IMR-90 (cell line): ENCODE measurements around the gene COL6A3. TPM values are rescaled to one million over a fixed set of nuclear protein-coding genes. Genes with fewer than 3 reads are reported as not detected.

ENCODE experiments used
- ATAC-seq: fragments of 200-7000 bp; cut with Tn5 transposase; 2 replicates; pipeline ENCODE4 v1.9.1; 2020; ENCODE audit warnings: low read depth, mild to moderate bottlenecking, moderate library complexity
- BruUV-seq: library from RNA; stranded (reverse); fragments of 400-500 nt; replicated peaks from 2 replicates; lab custom pipeline; 2021; lab: Mats Ljungman, UMichigan
- CTCF ChIA-PET: fragments of 300-600 bp; formaldehyde crosslinking; extraction: SDS; loops from one replicate; lab custom pipeline; 2021; ENCODE audit warnings: antibody characterized with exemption; lab: Yijun Ruan, JAX
- POLR2A ChIA-PET: fragments of 300-600 bp; sonication (Branson Sonifier 250); formaldehyde crosslinking; loops from one replicate; lab custom pipeline; 2022; ENCODE audit warnings: antibody characterized with exemption; ENCODE audit not compliant: unreplicated experiment; lab: Charles Lee
- DNase-seq: peaks from one replicate; pipeline ENCODE4 v3.0.0; 2013
- H2AFZ ChIP-seq: replicated peaks from 2 replicates; pipeline ENCODE3; 2013; ENCODE audit warnings: low read length, mild to moderate bottlenecking; ENCODE audit not compliant: poor library complexity
- H2AK5ac ChIP-seq: 2 replicates; pipeline ENCODE4 v1.6.1; 2013; ENCODE audit warnings: low read depth, low read length, inconsistent platforms
- H2AK9ac ChIP-seq: replicated peaks from 2 replicates; pipeline ENCODE3; 2013; ENCODE audit warnings: mild to moderate bottlenecking, low read depth, low read length, moderate library complexity; ENCODE audit not compliant: poor library complexity
- H2BK120ac ChIP-seq: 2 replicates; pipeline ENCODE4 v1.6.1; 2013; ENCODE audit warnings: low read depth, low read length, inconsistent platforms
- H2BK15ac ChIP-seq: 3 replicates; pipeline ENCODE4 v1.6.1; 2013; ENCODE audit warnings: low read depth, low read length, inconsistent platforms
- H2BK20ac ChIP-seq: 2 replicates; pipeline ENCODE4 v1.6.1; 2013; ENCODE audit warnings: low read depth, mild to moderate bottlenecking, inconsistent platforms, low read length, moderate library complexity
- H2BK5ac ChIP-seq: 2 replicates; pipeline ENCODE4 v1.6.1; 2013; ENCODE audit warnings: mild to moderate bottlenecking, low read depth, low read length, inconsistent platforms; ENCODE audit not compliant: poor library complexity, severe bottlenecking
- H3K14ac ChIP-seq: replicated peaks from 2 replicates; pipeline ENCODE4 v1.6.1; 2013; ENCODE audit warnings: low read depth, low read length, inconsistent platforms
- H3K18ac ChIP-seq: 2 replicates; pipeline ENCODE4 v1.6.1; 2013; ENCODE audit warnings: low read depth, low read length, control low read depth
- H3K23ac ChIP-seq: 2 replicates; pipeline ENCODE4 v1.6.1; 2013; ENCODE audit warnings: low read depth, low read length, inconsistent platforms
- H3K27ac ChIP-seq: 2 replicates; pipeline ENCODE4 v1.5.1; 2013; ENCODE audit warnings: mild to moderate bottlenecking, control low read depth, low read length; ENCODE audit not compliant: insufficient read depth
- H3K27me3 ChIP-seq: 2 replicates; pipeline ENCODE4 v1.6.1; 2013; ENCODE audit warnings: low read length; ENCODE audit not compliant: control insufficient read depth, insufficient read depth
- H3K36me3 ChIP-seq: 2 replicates; pipeline ENCODE4 v1.6.1; 2013; ENCODE audit warnings: low read length, mixed read lengths; ENCODE audit not compliant: control insufficient read depth, insufficient read depth
- H3K4ac ChIP-seq: 2 replicates; pipeline ENCODE4 v1.6.1; 2013; ENCODE audit warnings: low read depth, low read length, inconsistent platforms
- H3K4me1 ChIP-seq: 2 replicates; pipeline ENCODE4 v1.6.1; 2013; ENCODE audit warnings: low read length, mixed read lengths; ENCODE audit not compliant: control insufficient read depth, insufficient read depth
- H3K4me2 ChIP-seq: 2 replicates; pipeline ENCODE4 v1.6.1; 2013; ENCODE audit warnings: low read depth, mild to moderate bottlenecking, control low read depth, low read length, moderate library complexity
- H3K4me3 ChIP-seq: 2 replicates; pipeline ENCODE4 v1.5.1; 2013; ENCODE audit warnings: low read depth, mild to moderate bottlenecking, control low read depth, low read length, moderate library complexity; ENCODE audit not compliant: insufficient read depth
- H3K56ac ChIP-seq: 2 replicates; pipeline ENCODE4 v1.6.1; 2013; ENCODE audit warnings: low read length, inconsistent platforms; ENCODE audit not compliant: insufficient read depth; ENCODE audit errors: extremely low read depth
- H3K79me1 ChIP-seq, 2 experiments: 2 replicates each; pipeline ENCODE4 v1.6.1; 2013; ENCODE audit warnings: low read length in 2 of 2, inconsistent platforms in 1 of 2, low read depth in 1 of 2
- H3K9ac ChIP-seq: 2 replicates; pipeline ENCODE4 v1.6.1; 2013; ENCODE audit warnings: low read depth, low read length, control low read depth
- H3K9me1 ChIP-seq: 2 replicates; pipeline ENCODE4 v1.6.1; 2013; ENCODE audit warnings: low read length, inconsistent platforms; ENCODE audit not compliant: insufficient read depth
- H3K9me3 ChIP-seq: 2 replicates; pipeline ENCODE4 v1.6.1; 2013; ENCODE audit warnings: low read length; ENCODE audit not compliant: control insufficient read depth, insufficient read depth
- H4K20me1 ChIP-seq: 2 replicates; pipeline ENCODE4 v1.6.1; 2013; ENCODE audit warnings: low read length, inconsistent platforms; ENCODE audit not compliant: insufficient read depth
- H4K5ac ChIP-seq: 2 replicates; pipeline ENCODE4 v1.6.1; 2013; ENCODE audit warnings: mild to moderate bottlenecking, low read depth, low read length, control low read depth
- H4K8ac ChIP-seq, 2 experiments: 2 replicates each; pipeline ENCODE4 v1.6.1; 2013; ENCODE audit warnings: low read depth in 2 of 2, low read length in 2 of 2, control low read depth in 1 of 2, inconsistent platforms in 1 of 2
- H4K91ac ChIP-seq: 2 replicates; pipeline ENCODE4 v1.6.1; 2013; ENCODE audit warnings: low read depth, low read length, inconsistent platforms; ENCODE audit not compliant: insufficient read depth
- CHD1 ChIP-seq: IDR thresholded peaks from 2 replicates; pipeline ENCODE4 v1.6.1; 2012; ENCODE audit warnings: low read depth, low read length, improper control_type of control experiment
- MAFK ChIP-seq: IDR thresholded peaks from 2 replicates; pipeline ENCODE4 v1.6.1; 2012; ENCODE audit warnings: low read depth, low read length, improper control_type of control experiment
- MAZ ChIP-seq: IDR thresholded peaks from 2 replicates; pipeline ENCODE4 v1.6.1; 2012; ENCODE audit warnings: low read depth, mild to moderate bottlenecking, low read length, improper control_type of control experiment, moderate library complexity, borderline replicate concordance
- POLR2A ChIP-seq: IDR thresholded peaks from 2 replicates; pipeline ENCODE4 v1.6.1; 2012; ENCODE audit warnings: mild to moderate bottlenecking, low read depth, low read length
- WGBS, 2 experiments: methylation state at CpG; one replicate each; pipeline versions ENCODE4 v1.1.5 to v1.1.7; 2013; ENCODE audit warnings: missing lambda C conversion rate in 2 of 2; ENCODE audit not compliant: insufficient read length in 1 of 2; ENCODE audit errors: extremely low coverage in 2 of 2; 5-methylcytosine and 5-hydroxymethylcytosine counted together
- dilution Hi-C: fragments of 300-500 bp; cut with HindIII; formaldehyde crosslinking; loops from one replicate; pipeline ENCODE4 v1.14.3; 2018; ENCODE audit warnings: low sequenced_read_pairs; ENCODE audit not compliant: unreplicated experiment
- in situ Hi-C: fragments of 300-500 bp; cut with MboI; formaldehyde crosslinking; loops from 3 replicates; pipeline ENCODE4 v1.14.3; 2019; ENCODE audit warnings: low sequenced_read_pairs, inconsistent platforms, mixed read lengths
- intact Hi-C: fragments of 100-400 bp; cut with micrococcal nuclease; formaldehyde crosslinking; loops from 2 replicates; pipeline ENCODE4 v1.10.0; 2022
- polyA plus RNA-seq, 3 experiments: library from polyadenylated mRNA; depleted of rRNA; stranded (reverse); fragments of >200 nt; gene quantifications; 2 replicates each; pipeline ENCODE4 v1.2.3, GENCODE V29; 2012; ENCODE audit warnings: low replicate concordance in 1 of 3
- total RNA-seq: library from RNA; depleted of rRNA; stranded (reverse); fragments of >200 nt; gene quantifications from 2 replicates; pipeline ENCODE4 v1.2.3, GENCODE V29; 2012
- TF ChIP-seq, protein P1 (sequence below): fragments of 150-350 bp; IDR thresholded peaks from 2 replicates; pipeline ENCODE4 v1.6.1; 2017; ENCODE audit warnings: mild to moderate bottlenecking, antibody characterized with exemption, low read length, low read depth

COL6A3 gene
- total and polyA plus RNA-seq, 2 of the 4 experiments (the other 2 are of a cell fraction): 964 to 1,855 TPM

DNA sequence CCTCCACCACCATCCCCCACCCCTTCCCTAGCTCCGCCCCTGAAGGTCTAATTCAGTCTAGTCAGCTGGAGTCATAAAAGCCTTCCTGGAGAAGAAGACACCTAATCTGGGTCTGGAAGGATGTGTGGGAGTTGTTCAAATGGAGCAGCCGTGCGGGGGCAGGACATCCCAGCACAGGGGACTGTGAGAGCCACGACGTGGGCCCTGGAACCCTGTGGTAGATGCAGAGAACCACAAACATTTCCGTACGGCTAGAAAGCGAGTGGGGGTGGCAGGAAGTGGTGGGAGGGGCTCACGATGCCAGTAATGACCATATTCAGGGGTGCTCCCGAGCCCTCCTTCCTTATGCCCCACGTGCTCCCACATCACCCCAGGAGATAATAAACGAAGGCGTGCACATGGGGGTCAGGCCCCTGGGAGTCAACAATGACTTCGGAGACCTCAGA, 20.9 kb upstream of the COL6A3 start:
- ATAC-seq: no peak

More for the DNA sequence above, 20.9 kb upstream of the COL6A3 start:
- Histone ChIP-seq H2BK20ac (peak overlapping the region; percentile 91), H3K4me1 (peaks cover 32% of the 10 kb centered on the region), H3K14ac (0 out of 2 replicates have a peak overlapping the region, but pooled peaks have one; percentile 98), H4K5ac (peak overlapping the region; percentile 30; the same call in 1 of the 2 replicates), H3K27ac (peak overlapping the region; percentile 22; the same call in 1 of the 2 replicates), H3K56ac (0 out of 2 replicates have a peak overlapping the region, but pooled peaks have one; percentile 1), H4K20me1 (peaks cover 2% of the 10 kb centered on the region; the same call in 1 of the 2 replicates), H4K8ac (peak overlapping the region; percentile 32 to 86; a peak in 2 of 4 replicates), H3K27me3 (no peaks in the 10 kb centered on the region), H3K18ac (peak overlapping the region; percentile 11; the same call in 1 of the 2 replicates), H4K91ac (peak overlapping the region; percentile 43; the same call in 1 of the 2 replicates), H2AK9ac (no peak overlapping the region), H3K4me2 (peak overlapping the region; percentile 18; the same call in 1 of the 2 replicates), H3K79me1 (peaks cover 0 to 28% of the 10 kb centered on the region in 2 experiments), H3K9me3 (no peaks in the 10 kb centered on the region), H2BK15ac (peak overlapping the region; percentile 40; the same call in 1 of the 3 replicates), H3K36me3 (no peaks in the 10 kb centered on the region), H2AFZ (peak overlapping the region; percentile 44), H3K23ac (no peak overlapping the region), H3K9ac (no peak overlapping the region), H3K4ac (peak overlapping the region; percentile 97), H2BK5ac (peak overlapping the region; percentile 92), H3K4me3 (no peak overlapping the region), H3K9me1 (peaks cover 37% of the 10 kb centered on the region), H2AK5ac (peak overlapping the region; percentile 82), H2BK120ac (peak overlapping the region; percentile 93; the same call in 1 of the 2 replicates)
- 37% methylated on average over 4 of the region's 14 CpGs; no CpG with 5 or more reads in 1 of the 2 experiments for WGBS, 2 experiments
- in situ Hi-C loops (no loop called here), intact Hi-C loops (no loop called here), dilution Hi-C loops (no loop called here)
- ChIA-PET POLR2A (interaction anchor here (1.0 kb wide), 1 partner anchor 24 kb away, joined by 3 read pairs; no protein-coding TSS in a partner anchor), CTCF (interaction anchor here (0.6 to 2.4 kb wide), 2 partner anchors 13 to 14 kb away, joined by 3 to 8 read pairs; no protein-coding TSS in a partner anchor)
- no TSS peak for BruUV-seq
- TF ChIP-seq MAFK: peak; percentile 40
- TF ChIP-seq, protein P1, sequence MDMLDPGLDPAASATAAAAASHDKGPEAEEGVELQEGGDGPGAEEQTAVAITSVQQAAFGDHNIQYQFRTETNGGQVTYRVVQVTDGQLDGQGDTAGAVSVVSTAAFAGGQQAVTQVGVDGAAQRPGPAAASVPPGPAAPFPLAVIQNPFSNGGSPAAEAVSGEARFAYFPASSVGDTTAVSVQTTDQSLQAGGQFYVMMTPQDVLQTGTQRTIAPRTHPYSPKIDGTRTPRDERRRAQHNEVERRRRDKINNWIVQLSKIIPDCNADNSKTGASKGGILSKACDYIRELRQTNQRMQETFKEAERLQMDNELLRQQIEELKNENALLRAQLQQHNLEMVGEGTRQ: peak; percentile 62
- no peak for TF ChIP-seq CHD1
- TF ChIP-seq POLR2A: peak; percentile 31; the same call in 1 of the 2 replicates
- peak; percentile 38; the same call in 1 of the 2 replicates for TF ChIP-seq MAZ
- DNase-seq: peak; percentile 75
